CD14-positive monocyte (primary cell): ENCODE measurements around the gene CCDC40. TPM values are rescaled to one million over a fixed set of nuclear protein-coding genes. Genes with fewer than 3 reads are reported as not detected.
A peak's percentile ranks its signal among the peaks of the same experiment; 100 is the strongest.

ENCODE experiments used
- DNase-seq, 3 donors: peaks; one replicate each; pipeline ENCODE4 v3.0.0-alpha.2; 2011 to 2022
- H2AFZ ChIP-seq: 2 replicates; pipeline ENCODE4 v1.6.0; 2012; ENCODE audit warnings: mild to moderate bottlenecking, low read depth, low read length, inconsistent platforms; ENCODE audit not compliant: insufficient read depth, poor library complexity, severe bottlenecking
- H3K27ac ChIP-seq, 2 donors: 1 replicate in 1 of 2; 2 replicates in 1 of 2; pipeline ENCODE4 v1.5.1; 2012 to 2013; ENCODE audit warnings: low read length in 2 of 2, control low read depth in 1 of 2, inconsistent platforms in 1 of 2, low read depth in 1 of 2, mild to moderate bottlenecking in 1 of 2
- H3K27me3 ChIP-seq, 2 donors: one replicate each; pipeline versions ENCODE4 v1.6.0 to v1.6.1; 2011 to 2013; ENCODE audit warnings: low read length in 2 of 2; ENCODE audit not compliant: control insufficient read depth in 2 of 2, insufficient read depth in 2 of 2
- H3K36me3 ChIP-seq, 2 donors: replicated peaks in 1 of 2; 1 replicate in 1 of 2; 2 replicates in 1 of 2; pipeline versions ENCODE4 v1.5.1 to v1.6.1; 2012 to 2013; ENCODE audit warnings: low read length in 2 of 2, control low read depth in 1 of 2, inconsistent platforms in 1 of 2, mild to moderate bottlenecking in 1 of 2; ENCODE audit not compliant: insufficient read depth in 2 of 2, control insufficient read depth in 1 of 2
- H3K4me1 ChIP-seq, 2 donors: 1 replicate in 1 of 2; 2 replicates in 1 of 2; pipeline versions ENCODE4 v1.5.1 to v1.6.1; 2012 to 2013; ENCODE audit warnings: low read length in 2 of 2, control low read depth in 1 of 2, inconsistent platforms in 1 of 2, mild to moderate bottlenecking in 1 of 2, moderate library complexity in 1 of 2; ENCODE audit not compliant: insufficient read depth in 2 of 2, control insufficient read depth in 1 of 2
- H3K4me2 ChIP-seq: replicated peaks from 2 replicates; pipeline ENCODE3; 2012; ENCODE audit warnings: low read length, moderate library complexity, mild to moderate bottlenecking; ENCODE audit not compliant: poor library complexity, severe bottlenecking; ENCODE audit errors: extremely low read depth
- H3K4me3 ChIP-seq, 3 experiments: fragments of 200-600 bp in 1 of 3; sonication (generic) in 1 of 3; replicated peaks in 1 of 3; 1 replicate in 2 of 3; 2 replicates in 1 of 3; pipeline ENCODE4 v1.5.1; 2011 to 2013; ENCODE audit warnings: low read length in 3 of 3, mild to moderate bottlenecking in 3 of 3, control low read depth in 2 of 3, low read depth in 2 of 3, inconsistent platforms in 1 of 3, moderate library complexity in 1 of 3
- H3K79me2 ChIP-seq: 2 replicates; pipeline ENCODE4 v1.6.0; 2012; ENCODE audit warnings: mild to moderate bottlenecking, control low read depth, inconsistent platforms, low read length, moderate library complexity; ENCODE audit not compliant: insufficient read depth
- H3K9ac ChIP-seq: 2 replicates; pipeline ENCODE4 v1.6.0; 2017; ENCODE audit warnings: low read length, mild to moderate bottlenecking; ENCODE audit not compliant: insufficient read depth, poor library complexity, severe bottlenecking
- H3K9me3 ChIP-seq, 2 donors: replicated peaks in 1 of 2; 1 replicate in 1 of 2; 2 replicates in 1 of 2; pipeline versions ENCODE4 v1.5.1 to v1.6.1; 2012 to 2013; ENCODE audit warnings: low read length in 2 of 2, control low read depth in 1 of 2; ENCODE audit not compliant: control insufficient read depth in 1 of 2, insufficient read depth in 1 of 2
- H4K20me1 ChIP-seq: 2 replicates; pipeline ENCODE4 v1.6.0; 2012; ENCODE audit warnings: mild to moderate bottlenecking, low read length, control low read depth, moderate library complexity; ENCODE audit not compliant: insufficient read depth
- H3K27ac Mint-ChIP-seq, 7 donors: one replicate each; pipeline ENCODE4 v1.8.0; 2020; ENCODE audit warnings: mild to moderate bottlenecking in 7 of 7, mixed read lengths in 7 of 7, moderate library complexity in 6 of 7, inconsistent platforms in 2 of 7
- H3K27me3 Mint-ChIP-seq, 3 donors: one replicate each; pipeline ENCODE4 v1.8.0; 2021 to 2022; ENCODE audit warnings: low read depth in 3 of 3, mild to moderate bottlenecking in 3 of 3, mixed read lengths in 3 of 3, moderate library complexity in 3 of 3, inconsistent platforms in 1 of 3
- H3K36me3 Mint-ChIP-seq, 2 donors: one replicate each; pipeline ENCODE4 v1.8.0; 2020; ENCODE audit warnings: mixed read lengths in 2 of 2, inconsistent platforms in 1 of 2, mild to moderate bottlenecking in 1 of 2
- H3K4me1 Mint-ChIP-seq: one replicate; pipeline ENCODE4 v1.8.0; 2020; ENCODE audit warnings: mild to moderate bottlenecking, mixed read lengths
- H3K4me3 Mint-ChIP-seq, 2 donors: one replicate each; pipeline ENCODE4 v1.8.0; 2020; ENCODE audit warnings: mild to moderate bottlenecking in 2 of 2, mixed read lengths in 2 of 2, moderate library complexity in 1 of 2
- H3K9me3 Mint-ChIP-seq, 7 donors: one replicate each; pipeline ENCODE4 v1.8.0; 2020 to 2022; ENCODE audit warnings: mixed read lengths in 7 of 7, mild to moderate bottlenecking in 6 of 7, moderate library complexity in 6 of 7, inconsistent platforms in 2 of 7
- CTCF ChIP-seq: fragments of 200-600 bp; IDR thresholded peaks from one replicate; pipeline ENCODE4 v1.8.0; 2022; ENCODE audit warnings: antibody characterized with exemption, mild to moderate bottlenecking
- WGBS: methylation state at CpG from one replicate; pipeline ENCODE4 v1.1.5; 2013; ENCODE audit warnings: missing lambda C conversion rate; ENCODE audit not compliant: insufficient coverage; 5-methylcytosine and 5-hydroxymethylcytosine counted together
- intact Hi-C, 2 donors: fragments of 100-400 bp; cut with micrococcal nuclease; formaldehyde crosslinking; loops; one replicate each; pipeline versions ENCODE4 v1.15.0 to v1.15.1; 2023
- polyA plus RNA-seq, 3 donors: library from polyadenylated mRNA; depleted of rRNA in 1 of 3; unstranded in 2 of 3; stranded (reverse) in 1 of 3; fragments of 300-500 nt in 2 of 3; fragments of >200 nt in 1 of 3; fragmentation: Illumina TruSeq in 2 of 3; gene quantifications; 1 replicate in 2 of 3; 2 replicates in 1 of 3; pipeline ENCODE4 v1.2.3, GENCODE V29; 2012 to 2021

Gene CCDC40
- polyA plus RNA-seq, 3 donors: 0.21 to 0.27 TPM; not detected in 1

- TF ChIP-seq CTCF: no peak
- intact Hi-C loops: loop anchor here in 1 of 2 donors (10.0 kb wide), 1 partner anchor 107 kb away; the partner anchor contains the start of genes CCDC40 and TBC1D16
Observed at GRCh38 chr17:80141463-80142165, 105.2 kb downstream of the CCDC40 start.

GRCh38 chr17:80142929-80143328 is 106.5 kb downstream of the CCDC40 start:
- H3K79me2 ChIP-seq: peaks cover 65% of the 10 kb centered on the region
- H4K20me1 ChIP-seq: peaks cover 60% of the 10 kb centered on the region
- H3K27me3 ChIP-seq: no peaks in the 10 kb centered on the region
- no peaks in the 10 kb centered on the region for H3K27me3 Mint-ChIP-seq
- no peak overlapping the region for H3K4me2 ChIP-seq
- H3K27ac ChIP-seq: no peak overlapping the region
- peaks cover 23% of the 10 kb centered on the region for H3K4me1 Mint-ChIP-seq
- H3K4me3 Mint-ChIP-seq: no peak overlapping the region
- H3K9ac ChIP-seq: no peak overlapping the region
- H2AFZ ChIP-seq: no peak overlapping the region
- DNase-seq: no peak
- intact Hi-C loops: loop anchor here in 1 of 2 donors (10.0 kb wide), 1 partner anchor 108 kb away; the partner anchor contains the start of genes CCDC40 and TBC1D16
- peaks cover 62 to 68% of the 10 kb centered on the region in 2 donors for H3K36me3 ChIP-seq
- no peak for TF ChIP-seq CTCF
- peaks cover 56 to 66% of the 10 kb centered on the region in 2 donors for H3K36me3 Mint-ChIP-seq
- no peaks in the 10 kb centered on the region for H3K9me3 Mint-ChIP-seq
- WGBS: 100% methylated on average over 2 of the region's 6 CpGs
- no peaks in the 10 kb centered on the region for H3K9me3 ChIP-seq
- peak overlapping the region in 1 of 7 donors; percentile 66 for H3K27ac Mint-ChIP-seq
- peaks cover 21 to 27% of the 10 kb centered on the region in 2 donors for H3K4me1 ChIP-seq
- no peak overlapping the region for H3K4me3 ChIP-seq

More at GRCh38 chr17:80141463-80142165, 105.2 kb downstream of the CCDC40 start:
- H3K27ac Mint-ChIP-seq: no peak overlapping the region
- Histone ChIP-seq H3K4me2 (no peak overlapping the region), H3K4me3 (no peak overlapping the region), H2AFZ (no peak overlapping the region), H3K27ac (no peak overlapping the region), H4K20me1 (peaks cover 60% of the 10 kb centered on the region), H3K79me2 (peaks cover 55% of the 10 kb centered on the region), H3K4me1 (peaks cover 17 to 21% of the 10 kb centered on the region in 2 donors), H3K9ac (no peak overlapping the region), H3K9me3 (no peaks in the 10 kb centered on the region), H3K36me3 (peaks cover 75 to 81% of the 10 kb centered on the region in 2 donors), H3K27me3 (no peaks in the 10 kb centered on the region)
- no peak overlapping the region for H3K4me3 Mint-ChIP-seq
- no peaks in the 10 kb centered on the region for H3K9me3 Mint-ChIP-seq
- H3K27me3 Mint-ChIP-seq: no peaks in the 10 kb centered on the region
- peaks cover 70 to 79% of the 10 kb centered on the region in 2 donors for H3K36me3 Mint-ChIP-seq
- no CpG with 5 or more reads among the region's 7 CpGs for WGBS
- no peak for DNase-seq
- peaks cover 20% of the 10 kb centered on the region for H3K4me1 Mint-ChIP-seq
